ENCODE measurements around the gene TASL.

Gene TASL

GRCh38 chrX:30590368-30590767 is 12.8 kb upstream of the TASL start:
- H3K36me3 ChIP-seq (ENCODE audit: insufficient read depth, low read length), result no peaks in the 10 kb centered on the region
- no peak overlapping the region for H3K4me2 ChIP-seq (ENCODE audit: insufficient read depth, low read length)
- ATAC-seq (ENCODE audit: insufficient read depth, low read depth) (no peak), DNase-seq (no peak)
- H3K27me3 ChIP-seq (ENCODE audit: insufficient read depth, low read length, poor library complexity), result no peaks in the 10 kb centered on the region
- no peak for TF ChIP-seq EZH2 (IDR thresholded peaks at IDR 0.05; ENCODE audit: borderline replicate concordance, low read depth, low read length, severe bottlenecking)
- no peak for TF ChIP-seq CTCF (IDR thresholded peaks at IDR 0.05; ENCODE audit: borderline replicate concordance, extremely low read depth, low read length, poor library complexity, severe bottlenecking)
- H3K27ac ChIP-seq (ENCODE audit: low read length), result no peak overlapping the region
- no peaks in the 10 kb centered on the region for H4K20me1 ChIP-seq (ENCODE audit: insufficient read depth, low read length)
- H2AFZ ChIP-seq (ENCODE audit: low read depth, low read length), result no peak overlapping the region
- H3K9ac ChIP-seq (ENCODE audit: low read depth, low read length), result no peak overlapping the region
- H3K4me1 ChIP-seq (ENCODE audit: insufficient read depth, low read length), result no peaks in the 10 kb centered on the region
- no peak overlapping the region for H3K4me3 ChIP-seq (ENCODE audit: low read depth in 1 of 2, low read length in 2 of 2)
- H3K79me2 ChIP-seq (ENCODE audit: insufficient read depth, low read length), result no peaks in the 10 kb centered on the region
- no peaks in the 10 kb centered on the region for H3K9me3 ChIP-seq (ENCODE audit: insufficient read depth, low read length, severe bottlenecking)

GRCh38 chrX:30589146-30589888 is 11.8 kb upstream of the TASL start:
- no peak for DNase-seq
- no peak overlapping the region for H3K27ac ChIP-seq (ENCODE audit: low read length)
- no peak for TF ChIP-seq CTCF (IDR thresholded peaks at IDR 0.05; ENCODE audit: borderline replicate concordance, extremely low read depth, low read length, poor library complexity, severe bottlenecking)
- TF ChIP-seq EZH2 (IDR thresholded peaks at IDR 0.05; ENCODE audit: borderline replicate concordance, low read depth, low read length, severe bottlenecking), result no peak
- no peaks in the 10 kb centered on the region for H3K79me2 ChIP-seq (ENCODE audit: insufficient read depth, low read length)
- H3K4me2 ChIP-seq (ENCODE audit: insufficient read depth, low read length), result no peak overlapping the region
- no peaks in the 10 kb centered on the region for H3K4me1 ChIP-seq (ENCODE audit: insufficient read depth, low read length)
- H4K20me1 ChIP-seq (ENCODE audit: insufficient read depth, low read length), result no peaks in the 10 kb centered on the region
- no peak overlapping the region for H3K4me3 ChIP-seq (ENCODE audit: low read depth in 1 of 2, low read length in 2 of 2)
- no peak for ATAC-seq (ENCODE audit: insufficient read depth, low read depth)
- no peak overlapping the region for H3K9ac ChIP-seq (ENCODE audit: low read depth, low read length)
- no peaks in the 10 kb centered on the region for H3K9me3 ChIP-seq (ENCODE audit: insufficient read depth, low read length, severe bottlenecking)
- H2AFZ ChIP-seq (ENCODE audit: low read depth, low read length), result no peak overlapping the region
- H3K27me3 ChIP-seq (ENCODE audit: insufficient read depth, low read length, poor library complexity), result no peaks in the 10 kb centered on the region
- H3K36me3 ChIP-seq (ENCODE audit: insufficient read depth, low read length), result no peaks in the 10 kb centered on the region

GRCh38 chrX:30586516-30586915 is 8.9 kb upstream of the TASL start:
- Histone ChIP-seq H3K36me3 (ENCODE audit: insufficient read depth, low read length) (no peaks in the 10 kb centered on the region), H2AFZ (ENCODE audit: low read depth, low read length) (no peak overlapping the region), H3K27ac (ENCODE audit: low read length) (no peak overlapping the region), H3K27me3 (ENCODE audit: insufficient read depth, low read length, poor library complexity) (no peaks in the 10 kb centered on the region), H4K20me1 (ENCODE audit: insufficient read depth, low read length) (no peaks in the 10 kb centered on the region), H3K4me1 (ENCODE audit: insufficient read depth, low read length) (no peaks in the 10 kb centered on the region), H3K4me3 (ENCODE audit: low read depth in 1 of 2, low read length in 2 of 2) (no peak overlapping the region), H3K79me2 (ENCODE audit: insufficient read depth, low read length) (no peaks in the 10 kb centered on the region), H3K4me2 (ENCODE audit: insufficient read depth, low read length) (no peak overlapping the region), H3K9me3 (ENCODE audit: insufficient read depth, low read length, severe bottlenecking) (no peaks in the 10 kb centered on the region), H3K9ac (ENCODE audit: low read depth, low read length) (no peak overlapping the region)
- DNase-seq (no peak), ATAC-seq (ENCODE audit: insufficient read depth, low read depth) (no peak)
- TF ChIP-seq EZH2 (IDR thresholded peaks at IDR 0.05; ENCODE audit: borderline replicate concordance, low read depth, low read length, severe bottlenecking), result no peak
- no peak for TF ChIP-seq CTCF (IDR thresholded peaks at IDR 0.05; ENCODE audit: borderline replicate concordance, extremely low read depth, low read length, poor library complexity, severe bottlenecking)

Data from DND-41 (cell line).